HL-60/S4 treated with phorbol 12-myristate 13-acetate at 8.2 ng/mL for 4 days and 3 days (cell line): ENCODE results near the gene METTL17.

Source experiments
- in situ Hi-C: fragments of 300-500 bp; cut with MboI; formaldehyde crosslinking; loops from 2 replicates; pipeline ENCODE4 v1.15.0; 2022; ENCODE audit warnings: low sequenced_read_pairs

Gene METTL17

GRCh38 chr14:21041676-21042433 lies 52.1 kb downstream of the METTL17 start, which contains the start of gene RNASE7:
RNASE7 (plus strand) TSS chr14:21042362; CDS start chr14:21042993, 631 bp downstream.
- in situ Hi-C loops: no loop called here

GRCh38 chr14:21042918-21043317 lies 53.1 kb downstream of the METTL17 start:
- in situ Hi-C loops: no loop called here

- in situ Hi-C loops: no loop called here
Observed at GRCh38 chr14:21043387-21043973, 53.7 kb downstream of the METTL17 start.

- in situ Hi-C loops: no loop called here
Observed at GRCh38 chr14:21043974-21044618, 54.3 kb downstream of the METTL17 start.
